Medulla oblongata (tissue), 1 donor: Measurements from ENCODE around the gene FA2H.
"Not testable (repeated sequence)": the region's sequence is repeated elsewhere in the genome, so short reads cannot be mapped to it uniquely, and the experiment has no call there.

Experiments used
- DNase-seq: peaks from one replicate; pipeline ENCODE4 v3.0.0-alpha.2; 2015; ENCODE audit errors: extremely low spot score

FA2H gene

DNA sequence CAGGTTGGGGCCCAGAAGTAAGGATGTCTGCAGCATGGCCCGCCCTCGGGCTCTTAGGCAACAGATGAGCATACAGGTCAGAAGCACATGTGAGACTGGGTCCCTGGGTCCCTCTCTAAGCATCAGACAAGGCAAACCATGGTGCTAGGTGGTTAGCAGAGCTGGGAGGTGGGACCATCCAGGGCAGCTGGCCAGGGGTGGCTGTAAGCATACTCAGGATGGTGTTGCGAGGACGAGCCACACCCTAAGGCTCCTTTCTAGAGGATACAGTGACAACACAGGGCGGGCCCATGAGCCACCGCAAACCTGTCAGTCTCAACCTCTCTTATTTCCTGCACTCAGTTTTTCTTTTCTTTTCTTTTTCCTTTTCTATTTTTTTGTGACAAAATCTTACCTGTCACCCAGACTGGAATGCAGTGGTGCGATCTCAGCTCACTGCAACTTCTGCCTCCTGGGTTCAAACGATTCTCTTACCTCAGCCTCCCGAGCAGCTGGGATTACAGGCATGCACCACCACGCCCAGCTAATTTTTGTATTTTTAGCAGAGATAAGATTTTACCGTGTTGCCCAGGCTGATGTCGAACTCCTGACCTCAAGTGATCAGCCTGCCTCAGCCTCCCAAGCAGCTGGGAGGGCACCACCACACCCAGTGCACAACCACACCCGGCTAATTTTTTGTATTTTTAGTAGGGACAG is 3.6 kb downstream of the FA2H start:
- DNase-seq = no peak

DNA sequence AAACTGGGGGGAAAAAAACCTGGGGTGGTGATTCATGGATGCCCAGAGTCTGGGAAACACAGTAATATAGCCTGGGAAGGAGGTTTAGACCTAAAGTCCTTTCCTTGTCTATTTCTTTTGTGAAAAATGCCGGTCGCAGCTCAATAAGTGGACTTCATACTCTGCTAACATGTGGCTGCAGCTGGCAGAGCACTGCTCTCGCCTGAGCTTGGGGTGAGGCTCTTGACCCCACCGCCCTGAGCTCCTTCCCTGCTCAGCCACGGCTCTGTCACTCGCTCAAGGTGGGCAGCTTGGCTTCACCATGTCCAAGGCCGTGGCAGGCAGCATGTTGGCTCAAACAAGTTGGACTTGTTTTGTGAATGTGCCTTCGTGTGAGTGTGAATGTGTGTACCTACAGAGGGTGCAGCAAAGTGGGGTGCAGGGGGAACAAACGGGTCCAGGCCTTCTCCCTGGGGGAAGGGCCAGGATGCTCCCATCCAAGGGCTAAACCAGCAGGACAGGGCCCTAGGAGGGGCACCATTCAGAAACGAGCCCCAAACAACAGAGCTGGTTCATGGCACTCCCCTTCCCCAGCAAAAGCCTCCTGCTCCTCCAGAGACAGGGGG is 4.9 kb downstream of the FA2H start:
- DNase-seq = peak; percentile 4

DNA sequence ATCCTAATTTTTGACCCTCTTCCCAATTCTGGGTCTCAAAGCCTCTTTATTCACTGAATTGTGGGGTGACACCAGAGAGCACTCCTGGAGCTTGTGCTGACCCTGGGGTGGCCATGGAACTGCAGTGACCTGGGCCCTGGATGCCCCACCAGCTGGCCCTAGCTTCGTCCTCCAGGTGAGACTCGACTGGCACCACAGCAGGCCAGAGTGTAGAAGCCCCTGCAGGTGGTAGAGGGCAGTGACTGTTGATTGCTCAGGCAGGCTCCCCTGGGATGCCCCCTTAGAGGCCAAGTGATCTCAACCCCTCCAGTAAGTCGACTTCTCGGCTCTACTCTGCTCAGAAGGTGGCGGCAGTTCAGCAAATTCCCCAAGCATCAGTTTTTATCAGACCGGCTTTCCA is 6.4 kb downstream of the FA2H start:
- DNase-seq = no peak

DNA sequence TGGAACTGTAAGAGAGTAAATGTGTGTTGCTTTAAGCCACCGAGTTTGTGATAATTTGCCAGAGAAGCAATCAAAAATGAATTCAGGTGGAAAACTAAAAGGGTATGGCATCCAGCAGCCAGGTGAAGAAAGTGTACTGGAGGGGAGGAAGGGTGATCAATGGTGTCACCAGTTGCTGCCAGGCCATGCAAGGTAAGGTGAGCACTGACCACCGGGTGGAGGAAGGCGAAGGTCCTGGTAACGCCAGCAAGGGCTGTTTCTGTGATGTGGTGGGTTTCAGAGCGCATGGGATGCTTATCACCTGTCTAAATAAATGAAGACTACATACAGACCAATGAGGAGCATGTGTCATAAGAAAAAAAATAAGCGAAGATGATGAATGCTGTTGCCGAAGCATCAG is 6.9 kb downstream of the FA2H start:
- DNase-seq = no peak

DNA sequence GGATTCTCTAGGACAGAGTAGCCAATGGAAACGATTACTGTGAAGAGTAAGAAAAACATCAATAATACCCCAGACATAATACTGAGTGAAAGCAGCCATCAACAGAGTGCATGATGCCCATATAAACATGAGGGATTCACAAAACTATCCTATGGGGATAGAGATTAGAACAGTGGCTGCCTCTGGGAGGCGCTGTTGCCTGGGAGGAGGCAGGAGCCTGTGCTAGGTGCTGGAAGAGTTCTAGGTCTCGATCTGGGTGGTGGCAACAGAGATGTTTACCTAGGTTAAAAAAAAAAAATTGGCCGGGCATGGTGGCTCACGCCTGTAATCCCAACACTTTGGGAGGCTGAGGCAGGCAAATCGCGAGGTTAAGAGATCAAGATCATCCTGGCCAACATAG is 7.9 kb downstream of the FA2H start:
- DNase-seq = no peak

DNA sequence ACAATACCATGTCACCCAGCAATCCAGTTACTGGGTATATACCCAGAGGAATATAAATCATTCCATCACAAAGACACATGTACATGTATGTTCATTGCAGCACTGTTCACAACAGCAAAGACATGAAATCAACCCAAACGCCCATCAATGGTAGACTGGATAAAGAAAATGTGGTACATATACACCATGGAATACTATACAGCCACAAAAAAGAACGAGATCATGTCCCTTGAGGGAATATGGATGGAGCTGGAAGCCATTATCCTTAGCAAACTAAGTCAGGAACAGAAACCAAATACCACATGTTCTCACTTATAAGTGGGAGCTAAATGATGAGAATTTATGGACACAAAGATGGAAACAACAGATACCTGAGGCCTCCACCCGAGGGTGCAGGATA is 10.4 kb downstream of the FA2H start:
- DNase-seq = not testable (repeated sequence)

DNA sequence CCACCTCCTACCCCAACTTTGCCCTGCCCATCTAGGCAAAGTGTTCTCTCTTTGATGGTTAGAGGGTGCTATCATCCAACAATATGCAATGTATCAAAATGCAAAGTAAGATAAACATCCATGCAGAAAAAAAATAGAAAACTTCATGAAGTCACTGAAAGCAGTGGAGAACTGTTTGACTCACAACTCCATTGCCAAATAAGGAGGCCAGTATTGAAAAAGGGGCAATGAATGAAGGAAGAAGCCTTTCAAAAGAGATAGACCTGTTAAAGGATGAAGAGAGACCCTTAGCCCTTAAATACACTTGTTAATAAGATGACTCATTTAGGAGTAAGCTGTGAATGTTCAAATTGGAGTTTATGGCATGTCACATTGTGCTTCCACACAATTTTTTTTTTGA is 13.0 kb downstream of the FA2H start:
- DNase-seq = no peak

DNA sequence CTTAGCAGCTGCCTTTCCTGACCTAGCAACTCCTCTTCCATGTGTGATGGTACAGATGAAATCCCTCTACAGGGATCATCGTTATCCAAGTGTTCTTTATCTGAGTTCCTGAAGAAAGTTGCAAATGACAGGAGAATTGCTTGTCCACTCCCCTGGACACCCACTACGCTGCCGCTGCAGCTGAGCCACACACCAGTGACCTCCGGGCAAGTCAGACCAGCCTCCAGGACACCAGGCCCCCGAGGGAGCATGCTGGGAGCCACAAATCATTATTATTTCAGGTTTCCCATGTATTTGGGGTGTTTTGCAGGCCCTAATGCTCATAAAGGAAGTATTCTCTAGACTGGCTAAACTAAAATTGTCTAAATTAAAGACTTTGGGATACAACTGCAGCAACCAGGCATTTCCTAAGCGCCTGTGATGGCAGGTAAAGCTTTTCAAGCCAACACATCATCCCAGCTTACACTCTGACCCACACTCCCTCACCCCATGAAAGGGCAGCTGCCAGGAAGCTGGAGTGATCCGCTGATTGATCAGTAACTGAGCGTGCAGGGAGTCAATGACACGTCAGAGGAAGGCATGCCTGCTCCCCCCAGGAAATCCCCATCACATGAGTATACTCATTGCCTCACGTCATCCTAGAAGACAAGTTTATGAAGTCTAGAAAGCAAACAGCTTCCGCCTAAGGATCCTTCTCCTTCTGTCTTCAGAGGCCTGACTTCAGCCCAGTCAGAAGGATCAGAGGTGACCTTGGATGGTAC is 14.4 kb downstream of the FA2H start:
- no peak for DNase-seq

DNA sequence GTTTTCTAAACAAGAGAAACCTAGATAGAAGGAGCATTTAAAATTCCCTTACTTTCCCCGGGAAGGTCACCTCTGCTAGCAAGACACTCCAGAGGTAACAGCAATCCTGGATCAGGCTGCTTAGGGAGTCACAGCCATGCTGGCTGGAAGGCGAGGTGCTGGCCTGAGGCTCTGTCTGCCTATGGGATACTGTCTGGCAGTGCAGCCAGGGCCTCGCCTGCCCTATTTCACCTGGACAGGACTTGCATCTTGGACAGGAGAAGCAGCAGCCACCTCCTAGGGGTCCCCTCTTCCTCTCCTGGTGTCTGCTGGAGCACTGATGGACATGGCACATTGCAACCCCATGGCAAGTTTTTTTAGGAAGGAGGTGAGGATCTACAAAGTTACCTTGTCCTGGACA is 15.1 kb downstream of the FA2H start:
- DNase-seq = no peak

DNA sequence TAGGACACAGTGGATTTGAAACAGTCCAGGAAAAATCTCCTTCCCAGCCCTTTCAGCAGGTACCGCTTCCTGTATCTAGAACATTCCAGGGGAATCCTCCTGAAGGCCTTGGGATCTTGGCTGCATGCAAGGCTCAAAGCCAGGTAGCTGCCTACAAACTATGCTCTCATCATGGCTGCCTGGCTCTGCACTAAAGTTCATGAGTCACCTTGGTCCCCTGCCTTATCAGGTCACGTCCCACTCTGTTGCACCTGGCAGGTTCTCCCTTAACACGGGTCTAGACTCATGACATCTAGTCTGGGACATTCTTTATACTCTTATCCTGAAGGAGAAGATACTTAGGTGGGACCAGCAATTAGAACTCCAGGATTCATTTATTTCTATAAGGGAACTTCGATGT is 15.8 kb downstream of the FA2H start:
- DNase-seq = no peak

DNA sequence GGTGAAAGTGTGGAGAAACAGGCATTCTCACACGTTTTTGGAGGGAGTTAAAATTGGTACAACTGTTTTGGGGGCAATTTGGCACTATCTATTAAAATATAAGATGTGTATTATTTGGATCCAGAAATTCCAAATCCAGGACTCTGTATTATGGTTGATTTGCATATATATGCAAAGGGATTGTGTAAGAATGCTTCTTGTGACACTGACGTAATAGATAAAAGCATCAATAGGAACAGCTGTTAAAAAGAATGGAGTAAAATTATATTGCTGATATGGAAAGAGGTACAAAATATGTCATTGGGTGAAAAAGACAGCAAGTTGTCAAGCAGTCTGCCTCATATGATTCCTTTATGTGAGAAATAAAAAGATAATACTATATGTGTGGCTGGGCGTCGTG is 17.3 kb downstream of the FA2H start:
- DNase-seq = peak; percentile 12

DNA sequence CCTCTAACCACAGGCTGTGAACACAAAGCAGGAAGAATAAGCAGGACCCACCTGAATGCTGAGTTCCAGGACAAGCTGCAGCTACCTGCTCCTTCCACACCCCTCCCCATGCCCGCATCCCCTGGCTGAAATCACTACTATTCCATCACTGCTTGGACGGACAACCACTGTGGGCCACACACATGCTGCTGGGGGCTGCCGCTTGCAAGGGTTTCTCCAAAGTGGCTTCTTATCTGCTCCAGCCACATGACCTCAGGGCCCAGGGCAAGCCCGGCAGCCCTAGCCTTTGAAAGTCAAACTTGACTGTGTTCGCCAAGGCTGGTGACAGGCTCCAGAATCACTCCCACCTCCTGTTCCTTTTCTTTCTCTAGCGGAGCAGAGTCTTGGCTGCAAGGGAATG is 18.4 kb downstream of the FA2H start:
- DNase-seq = peak; percentile 10

DNA sequence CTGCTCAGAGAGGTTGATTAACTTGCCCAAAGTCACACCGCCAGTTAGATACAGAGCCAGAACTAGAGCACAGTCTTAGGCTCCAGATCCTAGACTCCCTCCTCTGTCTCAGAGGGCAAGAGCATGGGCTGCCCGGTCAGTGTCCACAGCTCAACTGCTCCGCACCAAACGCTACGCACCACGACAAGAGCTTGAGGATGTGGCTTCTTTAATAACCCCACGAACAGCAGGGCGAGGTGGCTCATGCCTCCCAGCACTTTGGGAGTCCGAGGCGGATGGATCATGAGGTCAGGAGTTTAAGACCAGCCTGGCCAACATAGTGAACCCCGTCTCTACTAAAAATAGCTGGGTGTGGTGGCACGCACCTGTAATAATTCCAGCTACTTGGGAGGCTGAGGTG is 21.4 kb downstream of the FA2H start:
- no peak for DNase-seq

DNA sequence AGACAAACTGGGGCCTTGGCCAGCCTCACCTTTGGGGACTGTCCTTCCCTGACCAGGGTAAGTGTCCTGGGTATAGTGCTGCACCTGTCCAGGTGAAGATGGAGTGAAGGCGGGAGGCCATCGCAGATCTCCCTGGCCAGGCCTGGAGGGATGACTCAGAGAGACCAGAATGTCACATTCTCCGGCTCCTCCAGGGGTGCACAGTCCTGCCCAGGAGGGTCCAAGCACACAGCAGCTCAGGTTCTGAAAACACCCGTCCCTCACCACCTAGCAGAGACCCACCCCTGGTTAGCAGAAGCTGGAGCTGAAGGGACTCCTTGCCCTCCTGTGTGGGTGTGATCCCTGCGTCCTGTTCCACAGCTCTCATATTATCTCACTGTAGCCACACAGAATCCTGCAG is 21.9 kb downstream of the FA2H start:
- no peak for DNase-seq

DNA sequence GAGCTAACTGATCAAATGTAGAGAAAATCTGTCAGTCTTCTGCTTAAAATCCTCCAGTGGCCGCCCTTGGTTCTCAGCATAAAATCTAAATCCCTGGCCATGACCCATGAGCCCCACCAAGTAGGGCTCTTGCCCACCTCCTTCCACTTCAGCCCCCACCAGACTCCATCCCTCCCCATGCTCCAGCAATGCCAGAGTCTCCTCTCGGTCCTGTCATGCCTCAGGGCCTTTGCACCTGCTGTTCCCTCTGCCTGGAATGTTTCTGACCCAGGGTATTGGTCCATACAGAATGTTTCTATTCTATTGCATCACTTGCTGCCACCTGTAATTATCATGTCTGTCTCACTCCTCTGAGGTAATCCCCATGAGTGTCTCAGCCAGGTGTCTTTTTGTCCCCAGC is 22.4 kb downstream of the FA2H start:
- DNase-seq = no peak

DNA sequence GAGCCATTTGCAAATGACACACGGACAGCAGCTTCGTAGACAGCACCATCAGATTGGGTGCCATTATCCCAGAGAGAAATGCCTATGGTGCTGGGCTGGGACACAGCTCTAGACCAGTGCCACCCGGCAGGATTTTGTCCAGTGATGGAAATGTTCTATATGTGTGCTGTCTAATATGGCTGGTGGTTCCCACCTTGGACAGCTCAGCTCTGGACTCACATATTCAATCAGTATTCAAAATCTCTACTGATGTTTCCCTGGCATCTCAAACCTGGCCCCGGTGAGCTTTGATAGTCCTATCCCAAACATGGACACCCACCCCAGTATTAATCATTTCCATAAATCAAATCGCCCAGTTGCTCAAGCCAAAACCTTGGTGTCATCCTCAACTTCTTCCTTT is 23.0 kb downstream of the FA2H start:
- no peak for DNase-seq

DNA sequence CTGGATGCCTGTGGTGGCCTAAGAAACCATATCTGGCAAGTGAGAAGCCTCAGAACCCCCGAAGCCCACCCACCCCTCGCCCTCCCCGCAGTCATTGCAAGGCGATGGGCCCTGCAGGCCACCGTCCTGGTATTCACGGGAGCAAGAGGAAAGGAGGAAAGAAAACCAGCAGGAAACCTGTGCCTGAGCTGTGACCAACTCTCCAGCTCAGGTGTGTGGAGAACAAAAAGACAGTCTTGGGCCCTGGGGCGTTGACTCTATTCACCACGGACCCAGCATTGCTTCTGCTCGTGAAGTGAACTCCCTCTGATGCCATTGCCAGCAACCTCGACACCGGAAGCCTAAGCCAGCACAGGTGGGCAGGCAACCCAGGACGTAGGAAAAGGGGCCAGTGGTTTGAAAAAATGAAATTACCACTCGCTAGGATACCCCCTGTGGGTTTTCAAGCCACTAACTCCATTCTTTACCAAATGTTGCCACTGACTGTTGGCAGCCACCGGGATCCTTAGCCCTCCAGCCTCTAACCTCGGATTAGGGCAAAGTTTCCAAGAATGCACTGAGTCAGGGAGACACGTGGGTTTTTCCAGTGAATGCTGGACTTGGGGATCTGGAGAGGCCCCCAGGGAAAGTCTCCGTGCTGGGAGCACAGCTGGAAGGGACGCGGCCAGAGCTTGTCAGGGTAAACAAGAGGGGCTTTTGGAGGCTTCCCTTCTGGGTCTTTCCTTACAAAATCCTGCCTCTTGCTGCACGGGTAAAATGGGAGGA is 25.1 kb downstream of the FA2H start:
- DNase-seq = peak; percentile 9

DNA sequence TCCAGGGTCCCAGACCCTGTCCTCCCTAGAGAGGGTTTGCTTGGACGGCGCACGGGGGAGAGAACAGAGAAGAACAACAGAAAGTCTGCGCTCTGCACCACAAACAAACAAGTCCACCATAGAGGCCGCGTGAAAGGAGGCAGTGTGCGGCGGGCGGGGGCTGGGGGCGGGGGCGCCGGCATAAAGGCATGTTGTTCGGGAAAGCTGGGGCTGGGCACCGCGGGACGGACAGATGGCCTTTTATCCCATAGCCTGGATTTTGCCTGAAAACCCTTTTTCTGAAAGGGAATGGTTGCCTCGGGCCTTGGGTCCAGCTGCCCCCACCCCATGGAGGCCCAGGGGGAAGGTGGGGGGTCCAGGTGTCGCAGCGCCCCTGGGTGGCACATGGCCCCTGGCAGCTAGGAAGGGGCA is 26.0 kb downstream of the FA2H start:
- DNase-seq = no peak

DNA sequence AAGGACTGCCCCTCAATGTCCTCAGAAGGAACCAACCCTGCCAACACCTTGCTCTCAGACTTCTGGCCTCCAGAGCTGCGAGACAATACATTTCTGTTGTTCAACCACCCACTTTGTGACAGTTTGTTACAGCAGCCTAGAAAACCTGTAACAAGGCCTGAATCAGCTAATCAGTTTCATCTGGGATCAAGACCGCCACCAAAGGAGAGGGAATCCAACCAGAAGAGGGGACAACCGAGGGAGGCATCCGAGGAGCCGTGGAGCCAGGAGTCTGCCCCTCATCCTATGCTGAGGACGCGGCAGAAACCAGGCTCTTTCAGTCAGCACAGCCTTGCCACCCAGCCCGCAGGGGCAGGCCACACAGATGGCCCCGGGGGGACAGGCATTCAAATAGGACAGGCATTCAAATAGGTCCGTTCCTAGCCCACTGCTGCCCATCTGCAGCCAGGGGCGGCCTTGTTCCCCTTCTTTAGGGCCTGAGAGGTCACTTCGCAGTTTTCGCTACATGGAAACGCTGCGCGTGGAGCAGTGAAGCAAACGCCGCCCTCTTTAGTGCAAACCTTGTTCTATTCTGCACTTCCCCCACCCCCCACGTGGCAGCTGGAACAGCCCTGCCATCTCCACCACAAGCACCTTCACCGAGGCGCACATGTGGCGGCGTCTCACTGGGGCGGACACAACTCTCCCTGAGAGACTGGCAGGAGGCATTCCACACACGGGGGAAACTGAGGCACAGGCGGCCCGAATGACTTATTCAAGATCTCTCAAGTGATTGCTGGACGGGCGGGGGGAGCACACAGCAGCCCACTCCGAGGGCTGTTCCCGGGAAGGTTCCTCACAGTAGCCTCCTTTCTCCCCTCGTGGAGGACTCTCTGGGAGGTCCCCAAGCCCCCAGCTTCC is 26.7 kb downstream of the FA2H start:
- peak; percentile 83 for DNase-seq

DNA sequence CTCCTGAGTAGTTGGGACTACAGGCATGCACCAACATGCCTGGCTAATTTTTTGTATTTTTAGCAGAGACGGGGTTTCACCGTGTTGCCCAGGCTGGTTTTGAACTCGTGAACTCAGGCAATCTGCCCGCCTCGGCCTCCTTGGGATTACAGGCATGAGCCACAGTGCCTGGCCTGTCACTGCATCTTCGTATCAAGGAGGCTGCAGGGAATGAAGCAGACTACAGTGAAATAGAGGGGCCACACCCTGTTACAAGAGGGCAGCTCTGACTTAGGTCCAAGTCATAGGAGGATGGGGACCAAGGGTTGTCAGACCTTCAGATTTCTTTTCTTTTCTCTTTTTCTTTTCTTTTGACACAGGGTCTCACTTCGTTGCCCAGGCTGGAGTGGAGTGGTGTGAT is 28.7 kb downstream of the FA2H start:
- no peak for DNase-seq

DNA sequence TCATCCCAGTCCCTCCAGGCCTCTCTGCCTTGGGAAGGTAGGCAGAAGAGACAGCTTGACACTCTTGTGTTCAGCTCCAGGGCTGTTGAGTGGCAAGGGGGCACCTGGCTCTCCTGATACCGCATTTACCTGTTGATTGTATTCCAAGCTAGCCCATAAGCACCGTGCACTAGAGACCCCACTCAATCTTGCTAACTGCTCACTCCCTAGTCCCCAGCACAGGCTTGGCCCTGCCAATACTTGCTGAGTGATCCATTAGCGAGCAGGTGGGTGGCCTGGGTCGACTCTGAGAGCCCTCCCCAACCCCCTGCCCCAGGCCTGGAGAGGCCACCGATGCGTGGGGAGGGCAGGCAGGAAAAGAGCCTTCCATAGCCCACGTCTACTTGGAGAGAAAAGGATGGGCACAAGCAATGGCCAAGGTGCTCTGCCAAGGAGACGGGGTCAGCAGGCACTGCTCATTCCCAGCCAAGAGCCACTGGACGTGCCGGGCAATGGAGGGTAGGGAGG is 29.5 kb downstream of the FA2H start:
- DNase-seq = no peak
